HG03575 (cell line): Measurements from ENCODE around the gene LCP2.
A peak's percentile ranks its signal among the peaks of the same experiment; 100 is the strongest.

Experiments
- ATAC-seq: cut with Tn5 transposase; IDR thresholded peaks from one replicate; pipeline ENCODE4 v1.9.1; 2021; ENCODE audit not compliant: unreplicated experiment, insufficient number of reproducible peaks, low FRiP score; ENCODE audit errors: extremely low read depth

Gene LCP2

DNA sequence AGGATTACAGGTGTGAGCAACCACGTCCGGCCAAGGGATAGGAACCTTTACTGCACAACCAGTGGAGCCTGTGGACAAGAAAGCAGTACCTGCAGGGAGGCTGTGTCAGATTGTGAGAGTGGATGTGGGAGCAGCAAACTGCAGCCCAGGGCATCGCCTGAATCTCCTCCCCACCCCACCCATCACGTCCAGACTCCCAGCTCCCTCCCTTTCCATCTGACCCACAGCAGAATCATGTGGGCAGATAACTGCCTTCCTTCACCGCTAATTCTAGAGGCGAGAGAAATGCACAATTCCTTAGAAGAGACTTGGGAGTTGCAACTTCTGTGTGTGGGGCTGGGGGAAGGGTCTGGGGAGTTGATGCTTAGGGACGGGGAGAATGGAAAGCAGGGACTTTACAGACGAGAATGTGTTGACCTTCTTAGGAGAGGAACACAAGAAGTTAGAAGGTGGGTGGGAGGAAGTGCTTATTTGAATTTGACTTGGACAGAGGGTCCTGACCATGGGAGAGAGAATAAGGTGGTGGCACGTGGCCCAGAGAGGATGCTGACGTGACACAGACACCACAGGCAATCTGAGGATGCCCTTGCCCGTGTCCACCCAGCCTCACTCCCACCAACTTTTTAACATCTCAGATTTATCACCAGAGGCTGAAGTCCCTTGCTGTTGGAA, 4.5 kb upstream of the LCP2 start:
- ATAC-seq = no peak

DNA sequence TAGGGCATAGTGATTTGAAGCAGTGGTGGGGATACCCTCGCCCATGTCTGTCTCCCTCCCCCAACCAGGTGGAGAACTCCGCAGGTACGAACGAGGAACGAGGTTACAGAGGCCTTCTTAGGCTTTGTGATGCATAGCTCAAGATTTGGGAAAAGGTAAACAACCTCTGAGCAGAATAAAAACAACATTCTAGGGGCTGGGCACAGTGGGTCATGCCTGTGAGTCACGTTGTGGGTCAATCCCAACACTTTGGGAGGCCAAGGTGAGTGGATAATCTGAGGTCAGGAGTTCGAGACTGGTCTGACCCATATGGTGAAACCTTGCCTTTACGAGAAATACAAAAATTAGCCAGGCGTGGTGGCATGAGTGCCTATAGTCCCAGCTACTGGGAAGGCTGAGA, 3.6 kb upstream of the LCP2 start:
- no peak for ATAC-seq

DNA sequence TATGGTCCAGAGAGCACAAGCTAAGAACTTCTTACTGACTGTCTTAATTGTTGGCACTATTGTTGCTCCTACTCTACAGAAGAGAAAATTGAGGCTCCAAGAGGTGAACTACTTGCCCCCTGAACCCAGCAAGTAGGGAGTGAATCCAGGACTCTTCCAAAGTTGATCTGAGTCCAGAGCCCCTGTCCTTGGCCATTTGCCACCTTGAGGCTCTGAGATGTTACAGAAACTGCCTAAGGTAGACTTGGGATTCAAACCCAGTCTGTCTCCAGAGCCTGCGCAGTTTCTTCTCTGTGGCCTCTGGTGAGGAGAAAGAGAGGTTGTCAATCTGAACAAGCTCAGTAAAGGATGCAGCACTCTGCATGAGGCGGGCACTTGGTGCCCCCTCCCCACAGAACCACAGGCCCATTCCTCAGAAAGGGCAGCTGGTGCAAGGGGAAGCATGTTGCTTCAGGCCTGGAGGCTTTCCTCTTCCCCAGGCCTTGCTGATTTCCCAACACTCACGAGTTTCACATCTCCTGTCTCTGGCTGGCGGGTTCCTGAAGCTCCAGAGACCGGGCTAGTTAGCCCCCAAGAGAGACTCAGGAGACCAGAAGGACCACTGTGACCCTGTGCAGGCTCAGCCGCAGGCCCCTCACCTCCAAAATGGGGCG, 2.9 kb upstream of the LCP2 start:
- no peak for ATAC-seq

DNA sequence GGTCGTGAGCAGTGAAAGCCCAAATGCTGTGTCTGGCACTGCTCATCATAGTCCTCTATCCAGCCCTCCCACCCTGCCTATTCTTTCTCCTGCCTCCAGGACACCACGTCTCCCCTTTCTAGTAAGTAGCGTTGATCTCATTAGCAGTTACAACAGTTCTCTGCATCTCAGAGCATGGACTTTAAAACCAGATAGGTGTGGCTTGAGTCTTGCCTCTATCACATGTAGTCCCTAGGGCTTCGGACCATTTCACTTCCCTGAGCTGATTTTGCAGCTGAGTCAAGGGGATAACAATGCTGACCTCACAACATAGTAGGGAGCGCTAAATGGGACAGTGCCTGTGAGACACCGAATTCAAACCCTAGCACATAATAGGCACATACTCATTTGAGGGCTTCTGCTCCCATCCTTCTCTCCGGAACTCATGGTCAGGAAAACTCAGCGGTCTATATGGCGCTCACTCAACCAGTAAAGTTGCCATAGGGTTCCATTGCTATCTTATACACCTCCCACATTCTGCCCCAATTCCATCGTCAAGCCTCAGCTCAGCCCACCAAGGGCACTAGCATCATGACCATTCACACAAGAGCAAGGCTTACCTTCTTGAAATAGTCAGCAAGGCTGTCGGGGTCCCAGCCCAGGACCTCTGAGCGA, 515 bp downstream of the LCP2 start:
- peak; percentile 49 for ATAC-seq

DNA sequence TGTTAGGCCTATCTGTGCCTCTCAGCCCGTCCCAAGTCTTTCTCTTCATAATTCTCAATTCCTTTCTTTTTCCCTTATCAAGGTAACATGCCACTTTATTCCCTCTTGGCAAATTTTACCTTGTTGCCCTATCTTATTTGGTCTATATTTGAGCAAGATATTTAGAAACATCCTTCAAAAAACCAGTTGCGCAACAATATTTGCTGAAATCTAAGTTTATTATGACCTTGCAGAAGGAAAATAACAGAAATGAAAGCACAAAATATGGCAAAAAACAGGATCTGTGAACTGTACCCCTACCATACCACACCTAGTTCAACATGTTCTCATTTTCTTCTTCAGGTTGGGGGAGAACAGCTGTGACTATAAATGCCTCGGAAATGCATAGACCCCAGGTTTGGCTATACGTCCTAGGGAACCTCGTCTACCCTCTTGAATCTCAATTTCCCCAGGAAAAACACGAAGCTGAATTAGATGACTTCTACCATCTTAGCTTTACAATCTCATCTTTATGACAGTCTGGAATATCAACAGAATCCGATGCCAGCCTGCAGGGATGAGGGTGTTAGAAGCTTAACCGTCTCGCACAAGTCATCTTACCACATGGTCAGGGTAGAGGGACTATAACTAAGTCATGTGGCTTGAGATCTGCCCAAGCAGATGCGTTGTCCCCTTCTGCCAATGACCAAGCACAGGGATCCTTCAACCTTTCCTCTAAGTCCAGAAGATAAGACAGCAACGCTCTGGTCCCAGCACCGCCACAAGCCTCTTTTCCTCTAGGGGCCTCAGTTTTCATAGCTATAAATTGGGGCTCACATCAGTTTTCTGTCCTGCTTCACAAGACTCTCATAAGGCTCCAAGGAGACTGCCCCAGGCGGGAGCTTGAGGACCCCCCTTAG, 1.3 kb downstream of the LCP2 start:
- ATAC-seq = no peak

DNA sequence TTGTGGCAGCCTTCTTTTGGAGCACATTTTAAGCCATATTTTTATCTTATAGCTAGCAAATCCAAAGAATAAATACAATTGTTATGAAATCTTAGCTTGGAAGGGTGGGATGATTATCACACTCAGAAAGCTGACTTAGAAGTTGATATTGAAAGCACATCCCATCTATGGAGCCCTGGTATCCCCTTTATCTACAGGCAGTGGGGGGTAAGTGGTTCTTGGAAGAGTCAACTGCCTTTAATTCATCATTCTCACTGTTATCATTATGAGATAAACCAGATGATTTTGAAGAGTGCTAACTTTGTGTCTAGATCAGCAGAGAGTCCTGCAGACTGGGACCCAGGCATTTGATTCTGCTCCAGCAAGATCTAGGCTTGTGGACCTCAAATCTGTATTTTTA, 3.0 kb downstream of the LCP2 start:
- no peak for ATAC-seq

DNA sequence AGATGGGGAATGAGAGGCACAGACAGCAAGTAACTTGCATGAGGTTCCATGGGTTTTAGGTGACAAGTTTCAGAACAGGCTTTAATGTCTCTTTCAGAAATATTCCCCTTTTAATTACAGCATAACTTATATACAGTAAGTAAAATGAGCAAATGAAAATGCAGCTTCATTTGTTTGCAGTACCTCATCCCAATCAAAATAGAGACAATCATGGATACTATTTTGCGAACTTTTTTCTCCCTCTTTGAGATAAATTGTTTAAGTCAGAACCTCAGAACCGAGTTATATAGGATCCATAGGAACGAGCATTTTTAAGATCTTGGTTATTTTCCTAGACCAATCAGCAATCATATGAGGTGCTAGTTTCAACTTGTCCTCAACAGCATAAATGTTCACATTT, 3.5 kb downstream of the LCP2 start:
- ATAC-seq = no peak

DNA sequence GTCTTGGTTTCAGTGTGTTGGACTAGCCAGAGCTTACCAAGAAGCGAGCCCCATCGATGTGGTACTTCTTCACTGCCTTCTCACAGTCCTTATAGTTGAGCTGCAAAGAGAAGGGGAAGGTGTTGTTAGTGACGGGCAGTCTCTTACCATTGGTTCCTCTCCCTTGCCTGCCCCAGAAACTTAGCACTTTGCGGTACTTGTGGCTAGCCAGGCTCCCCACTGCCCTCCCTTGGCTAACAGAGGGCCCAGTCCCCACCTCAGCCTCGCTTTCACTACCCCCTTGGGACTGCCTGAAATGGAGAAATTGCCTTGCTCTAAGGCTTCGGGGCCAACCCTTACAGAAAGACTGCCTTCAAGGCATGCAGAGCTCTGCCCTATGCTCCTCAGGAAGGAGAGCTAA, 4.3 kb downstream of the LCP2 start:
- ATAC-seq = peak; percentile 58

DNA sequence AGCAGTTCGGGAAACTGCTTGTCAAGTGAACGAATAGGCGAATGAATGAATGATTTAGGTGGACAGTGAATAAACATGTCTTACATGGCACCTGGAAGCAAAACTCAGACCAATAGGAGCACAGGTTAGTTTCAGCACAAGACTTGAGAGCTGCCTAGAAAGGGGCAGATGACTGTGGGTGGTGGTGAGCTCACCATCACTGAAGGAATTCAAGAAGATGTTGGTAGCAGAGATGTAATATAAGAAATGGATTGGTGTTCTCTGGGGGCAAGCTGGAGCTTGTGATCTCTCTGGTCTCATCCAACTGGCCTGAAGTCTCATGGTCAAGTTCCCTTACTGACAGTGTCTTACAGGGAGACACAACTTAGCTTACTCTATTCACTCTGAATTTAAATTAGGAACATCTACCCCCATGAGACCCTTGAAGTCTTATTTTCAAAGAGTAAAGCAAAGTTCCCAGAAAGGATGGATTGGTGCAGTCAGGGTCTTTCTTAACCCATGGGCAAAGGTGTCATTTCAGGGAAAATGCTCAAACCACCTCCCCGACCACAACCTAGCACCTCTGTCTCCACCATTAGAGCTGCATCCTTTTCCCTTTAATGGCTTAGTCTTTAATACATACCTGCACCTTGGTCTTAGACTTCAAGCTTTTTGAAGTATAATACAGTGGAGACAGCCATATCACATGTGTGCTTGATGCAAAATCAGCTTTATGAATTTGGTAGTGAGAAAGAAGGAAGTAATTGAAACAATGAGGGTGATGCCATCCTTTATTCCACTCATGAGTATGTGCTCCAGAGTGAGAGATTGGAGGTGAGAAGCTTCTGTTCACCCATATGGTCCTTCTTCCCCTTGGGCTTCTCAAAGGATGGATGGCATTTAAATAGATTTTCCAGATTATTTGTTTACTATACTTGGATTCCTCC, 5.1 kb downstream of the LCP2 start:
- no peak for ATAC-seq

DNA sequence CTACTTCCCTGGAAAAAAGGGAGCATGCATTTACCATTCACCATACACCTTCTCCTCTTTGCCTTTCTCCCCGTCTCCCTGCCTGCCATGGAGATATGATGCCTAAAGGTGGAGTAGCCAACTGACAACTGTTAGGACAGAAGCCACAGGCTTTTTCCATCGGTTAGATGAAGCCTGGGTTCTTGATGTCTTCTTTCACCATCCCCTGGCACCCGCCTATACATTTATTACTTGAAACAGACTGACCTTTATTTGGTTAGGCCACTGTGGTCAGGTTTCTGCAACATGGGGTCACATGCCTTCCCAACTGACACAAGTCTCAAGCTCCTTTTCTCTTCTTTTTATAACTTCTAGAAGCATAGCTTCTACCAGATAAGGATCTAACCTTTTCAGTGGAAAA, 7.1 kb downstream of the LCP2 start:
- ATAC-seq = no peak

DNA sequence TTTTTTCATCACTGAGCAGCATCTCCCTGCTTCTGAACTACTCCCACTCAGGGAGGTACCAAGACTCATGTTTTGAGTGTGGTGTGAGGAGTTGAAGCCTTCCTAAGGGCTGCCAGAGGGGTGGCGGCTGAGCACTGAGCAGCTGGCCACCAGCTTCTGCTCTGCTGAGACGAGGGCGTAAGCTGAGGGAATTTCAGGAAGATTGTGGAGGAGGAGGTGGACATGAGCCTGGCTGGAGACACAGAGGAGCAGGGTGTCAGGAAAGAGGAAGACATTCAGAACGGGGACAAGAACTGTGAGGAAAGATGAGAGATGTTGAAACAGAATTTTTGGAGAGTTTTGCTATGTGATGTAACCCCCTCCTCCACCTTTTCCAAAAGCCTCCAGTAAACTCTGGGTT, 7.8 kb downstream of the LCP2 start:
- ATAC-seq = no peak

DNA sequence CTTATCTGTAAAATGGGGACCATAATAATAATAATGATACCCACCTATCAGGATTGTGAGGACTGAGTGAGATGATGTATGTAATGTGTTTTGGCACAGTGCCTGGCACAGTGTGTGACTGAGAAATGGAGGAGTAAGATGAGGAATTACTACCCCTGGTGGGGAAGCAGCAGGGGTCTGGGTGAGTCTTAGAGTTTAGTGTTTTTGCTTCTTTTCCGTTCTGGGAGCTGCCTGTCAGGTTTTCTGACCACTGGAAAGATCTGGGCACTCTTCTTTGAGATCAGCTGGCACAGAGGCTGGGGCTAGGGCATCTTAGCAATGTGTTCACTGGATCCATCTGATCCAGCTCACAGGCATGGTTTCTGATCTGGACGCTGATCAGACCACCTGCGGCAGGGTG, 8.5 kb downstream of the LCP2 start:
- no peak for ATAC-seq

DNA sequence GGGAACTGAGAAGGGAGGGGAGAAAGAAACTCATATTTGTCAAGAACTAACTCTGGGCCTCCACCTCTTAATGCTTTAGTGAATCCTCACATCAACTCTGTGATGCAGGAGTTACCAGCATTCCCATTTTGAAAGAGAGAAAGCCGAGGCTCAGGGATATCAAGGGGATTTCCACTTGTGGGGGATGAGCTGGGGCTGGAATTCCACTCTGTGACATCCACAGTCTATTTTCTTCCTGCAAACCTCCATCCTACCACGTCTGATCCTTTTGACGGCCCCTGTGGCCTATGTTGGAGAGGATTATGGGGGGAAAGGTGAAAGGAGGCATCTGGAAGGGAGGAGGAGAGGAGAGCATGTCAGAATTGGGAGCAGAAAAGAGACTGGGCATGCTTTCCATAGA, 9.0 kb downstream of the LCP2 start:
- no peak for ATAC-seq

DNA sequence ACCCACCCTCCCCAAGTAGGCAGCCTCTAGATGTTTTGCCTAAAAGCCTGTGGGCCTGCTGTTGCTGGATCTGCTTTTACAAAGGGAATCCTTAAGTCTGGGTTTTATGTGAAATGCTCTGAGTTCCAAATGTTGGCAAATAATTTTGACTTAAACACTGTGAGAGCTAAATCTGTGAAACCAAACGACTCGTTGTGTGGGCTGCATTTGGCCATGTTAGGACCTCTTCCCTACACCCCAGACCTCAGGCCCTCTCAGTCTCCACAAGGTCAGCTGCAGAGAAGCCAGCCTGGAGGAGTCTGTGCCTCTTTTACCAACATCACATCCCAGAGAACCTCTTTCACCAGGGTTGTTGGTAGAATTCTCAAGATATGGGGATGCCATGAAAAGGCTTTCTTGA, 9.4 kb downstream of the LCP2 start:
- ATAC-seq = no peak

DNA sequence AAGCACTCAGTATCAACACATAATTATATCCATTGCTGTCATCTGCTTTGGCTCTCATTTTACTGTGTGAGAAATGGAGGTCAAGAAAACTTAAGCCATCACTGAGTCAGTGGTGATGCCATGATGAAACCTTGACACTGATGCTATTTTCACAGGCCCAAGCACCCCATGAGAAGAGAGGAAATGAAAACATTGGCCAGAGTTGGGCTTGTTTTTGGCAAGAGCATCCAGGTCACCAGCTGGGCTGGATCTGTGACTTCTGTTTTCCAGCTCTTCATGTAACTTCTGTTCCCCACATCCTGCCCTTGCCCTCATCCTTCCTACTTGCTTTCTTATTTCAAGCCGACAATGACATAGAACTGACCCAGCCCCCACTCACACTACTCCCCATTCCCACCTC, 10.0 kb downstream of the LCP2 start:
- ATAC-seq = no peak

DNA sequence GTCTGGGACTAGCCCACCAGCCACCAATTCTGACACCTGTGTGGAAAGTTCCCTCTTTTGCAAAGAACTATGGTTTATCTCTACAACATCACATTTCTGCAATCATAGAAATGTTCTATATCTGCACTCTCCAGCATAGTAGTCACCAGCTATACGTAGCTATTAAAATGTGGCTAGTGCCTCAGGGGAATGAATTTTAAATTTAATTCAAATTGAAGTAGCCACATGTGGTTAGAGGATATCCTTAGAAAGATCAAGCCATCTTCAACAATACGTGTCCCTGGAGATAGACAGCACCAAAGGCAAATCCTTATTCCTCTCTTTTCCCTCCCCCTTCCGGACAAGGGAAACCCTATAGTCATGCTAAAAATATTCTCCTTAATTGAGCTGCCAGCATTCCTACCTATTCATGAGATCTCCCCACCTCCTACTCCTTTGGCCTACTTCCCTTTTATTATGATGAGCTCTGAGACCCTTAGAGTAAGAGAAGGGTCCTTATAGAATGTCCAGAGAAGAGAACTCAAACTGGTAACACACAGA, 11.1 kb downstream of the LCP2 start:
- no peak for ATAC-seq

DNA sequence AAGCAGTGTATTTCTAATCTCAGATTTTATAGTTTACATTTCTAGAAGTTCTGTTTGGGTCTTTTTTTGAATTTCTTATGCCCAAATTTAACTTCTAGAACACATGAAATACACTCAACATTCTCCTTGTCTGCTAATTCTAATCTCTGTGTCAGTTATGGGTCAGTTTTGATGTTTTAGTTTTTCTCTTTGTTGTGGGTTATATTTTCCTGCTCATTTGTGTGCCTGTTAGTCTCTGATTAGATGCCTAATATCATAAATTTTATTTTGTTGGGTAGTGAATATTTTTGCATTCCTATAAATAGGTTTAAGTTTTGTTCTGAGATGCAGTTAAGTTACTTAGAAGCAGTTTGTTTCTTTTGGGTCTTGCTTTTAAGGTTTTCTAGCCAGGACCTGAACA, 12.4 kb downstream of the LCP2 start:
- ATAC-seq = no peak

DNA sequence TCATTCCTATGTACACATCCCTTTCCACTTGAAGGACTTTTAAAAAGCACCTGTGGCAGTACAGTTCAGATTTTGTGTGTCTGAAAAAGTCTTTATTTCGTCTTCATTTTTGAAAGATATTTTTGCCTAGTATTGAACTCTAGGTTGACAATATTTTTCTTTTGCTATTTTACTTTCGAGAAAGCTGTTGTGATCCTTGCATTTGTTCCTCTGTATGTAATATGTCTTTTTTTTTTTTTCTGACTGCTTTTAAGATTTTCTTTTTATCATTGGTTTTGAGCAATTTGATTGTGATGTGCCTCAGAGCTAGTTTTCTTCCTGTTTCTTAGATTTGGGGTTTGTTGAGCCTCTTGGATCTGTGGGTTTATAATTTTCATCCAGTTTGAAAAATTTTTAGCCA, 13.3 kb downstream of the LCP2 start:
- ATAC-seq = no peak
